Neutrophil (primary cell): ENCODE measurements around the gene ARHGEF39.

Experiments
- H3K27ac ChIP-seq: fragments of 200-600 bp; sonication (generic); 2 replicates; pipeline ENCODE4 v1.5.1; 2016; ENCODE audit warnings: mild to moderate bottlenecking, moderate library complexity
- H3K27me3 ChIP-seq: fragments of 200-600 bp; sonication (generic); 2 replicates; pipeline ENCODE4 v1.6.0; 2016; ENCODE audit warnings: mild to moderate bottlenecking
- H3K36me3 ChIP-seq: fragments of 200-600 bp; sonication (generic); 2 replicates; pipeline ENCODE4 v1.5.1; 2017
- H3K4me1 ChIP-seq, 2 experiments: fragments of 200-600 bp in 1 of 2; sonication (generic) in 1 of 2; 1 replicate in 1 of 2; 2 replicates in 1 of 2; pipeline versions ENCODE4 v1.5.1 to v1.6.1; 2013 to 2016; ENCODE audit warnings: low read depth in 1 of 2, low read length in 1 of 2, mild to moderate bottlenecking in 1 of 2, moderate library complexity in 1 of 2; ENCODE audit not compliant: control insufficient read depth in 1 of 2, insufficient read depth in 1 of 2
- H3K4me3 ChIP-seq, 2 experiments: fragments of 200-600 bp in 1 of 2; sonication (generic) in 1 of 2; 1 replicate in 1 of 2; 2 replicates in 1 of 2; pipeline ENCODE4 v1.5.1; 2013 to 2016; ENCODE audit warnings: low read depth in 1 of 2, low read length in 1 of 2, mild to moderate bottlenecking in 1 of 2, moderate library complexity in 1 of 2
- H3K9me3 ChIP-seq: fragments of 200-600 bp; sonication (generic); 2 replicates; pipeline ENCODE4 v1.5.1; 2016
- CTCF ChIP-seq: fragments of 200-600 bp; sonication (generic); IDR thresholded peaks from 2 replicates; pipeline ENCODE4 v1.5.1; 2016; ENCODE audit warnings: antibody characterized with exemption

Gene ARHGEF39

GRCh38 chr9:35679766-35680330 is 14.9 kb upstream of the ARHGEF39 start:
- Histone ChIP-seq H3K4me1 (peaks cover 4 to 13% of the 10 kb centered on the region in 2 experiments), H3K36me3 (no peaks in the 10 kb centered on the region), H3K27me3 (peaks cover 25% of the 10 kb centered on the region), H3K4me3 (no peak overlapping the region), H3K9me3 (no peaks in the 10 kb centered on the region), H3K27ac (no peak overlapping the region)
- TF ChIP-seq CTCF, result no peak

- H3K4me3 ChIP-seq, result no peak overlapping the region
- peaks cover 32% of the 10 kb centered on the region for H3K27me3 ChIP-seq
- H3K9me3 ChIP-seq, result no peaks in the 10 kb centered on the region
- no peak overlapping the region for H3K27ac ChIP-seq
- TF ChIP-seq CTCF, result no peak
- peaks cover 4 to 13% of the 10 kb centered on the region in 2 experiments for H3K4me1 ChIP-seq
- no peaks in the 10 kb centered on the region for H3K36me3 ChIP-seq
These were observed 14.1 kb upstream of the ARHGEF39 start for GRCh38 chr9:35679091-35679490.

GRCh38 chr9:35675732-35676392 is 10.9 kb upstream of the ARHGEF39 start:
- no peaks in the 10 kb centered on the region for H3K9me3 ChIP-seq
- H3K36me3 ChIP-seq, result no peaks in the 10 kb centered on the region
- peak overlapping the region in 1 of 2 experiments; percentile 40 for H3K4me3 ChIP-seq
- H3K27me3 ChIP-seq, result peaks cover 45% of the 10 kb centered on the region
- no peak overlapping the region for H3K27ac ChIP-seq
- no peak for TF ChIP-seq CTCF
- peaks cover 4 to 13% of the 10 kb centered on the region in 2 experiments for H3K4me1 ChIP-seq

GRCh38 chr9:35675204-35675603 is 10.2 kb upstream of the ARHGEF39 start:
- Histone ChIP-seq H3K27me3 (peaks cover 45% of the 10 kb centered on the region), H3K4me3 (no peak overlapping the region), H3K36me3 (no peaks in the 10 kb centered on the region), H3K9me3 (no peaks in the 10 kb centered on the region), H3K27ac (no peak overlapping the region), H3K4me1 (peaks cover 4 to 13% of the 10 kb centered on the region in 2 experiments)
- no peak for TF ChIP-seq CTCF

GRCh38 chr9:35674025-35674361 is 9.0 kb upstream of the ARHGEF39 start:
- no peak overlapping the region for H3K27ac ChIP-seq
- TF ChIP-seq CTCF, result no peak
- H3K36me3 ChIP-seq, result no peaks in the 10 kb centered on the region
- H3K4me1 ChIP-seq, result peaks cover 4 to 13% of the 10 kb centered on the region in 2 experiments
- no peak overlapping the region for H3K4me3 ChIP-seq
- H3K27me3 ChIP-seq, result peaks cover 45% of the 10 kb centered on the region
- H3K9me3 ChIP-seq, result no peaks in the 10 kb centered on the region
